ENCODE data around the gene GCAT.

Gene GCAT

DNA sequence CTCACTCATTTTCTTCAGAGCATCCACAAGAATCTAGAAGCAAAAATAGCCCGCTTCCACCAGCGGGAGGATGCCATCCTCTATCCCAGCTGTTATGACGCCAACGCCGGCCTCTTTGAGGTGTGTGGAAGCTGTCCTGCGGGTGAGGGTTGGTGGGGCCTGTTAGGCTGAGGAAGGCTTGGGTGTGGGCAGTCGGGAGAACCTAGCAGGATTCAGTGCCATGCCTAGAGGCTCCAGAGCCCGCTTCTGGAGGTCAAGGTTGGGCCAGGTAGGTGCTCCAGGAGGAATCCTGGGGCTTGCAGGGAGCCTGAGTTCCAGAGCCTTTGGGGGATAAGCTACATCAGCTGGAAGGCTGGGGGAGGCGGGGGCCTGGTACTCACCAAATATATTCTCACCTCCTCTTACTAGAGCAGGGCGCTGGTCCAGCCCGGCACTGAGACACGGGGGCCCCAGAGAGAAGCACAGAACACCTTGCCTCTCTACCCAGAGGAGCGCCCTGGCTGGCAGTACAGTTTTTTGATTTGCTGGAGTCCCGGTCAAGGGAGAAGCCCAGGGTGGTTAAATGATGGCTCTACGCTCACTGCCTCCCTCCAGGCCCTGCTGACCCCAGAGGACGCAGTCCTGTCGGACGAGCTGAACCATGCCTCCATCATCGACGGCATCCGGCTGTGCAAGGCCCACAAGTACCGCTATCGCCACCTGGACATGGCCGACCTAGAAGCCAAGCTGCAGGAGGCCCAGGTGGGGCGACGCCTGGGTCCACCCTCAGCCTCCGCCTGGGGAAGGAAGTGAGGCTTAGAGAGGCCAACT lies 5.3 kb downstream of the GCAT start:
- no peak for DNase-seq

DNA sequence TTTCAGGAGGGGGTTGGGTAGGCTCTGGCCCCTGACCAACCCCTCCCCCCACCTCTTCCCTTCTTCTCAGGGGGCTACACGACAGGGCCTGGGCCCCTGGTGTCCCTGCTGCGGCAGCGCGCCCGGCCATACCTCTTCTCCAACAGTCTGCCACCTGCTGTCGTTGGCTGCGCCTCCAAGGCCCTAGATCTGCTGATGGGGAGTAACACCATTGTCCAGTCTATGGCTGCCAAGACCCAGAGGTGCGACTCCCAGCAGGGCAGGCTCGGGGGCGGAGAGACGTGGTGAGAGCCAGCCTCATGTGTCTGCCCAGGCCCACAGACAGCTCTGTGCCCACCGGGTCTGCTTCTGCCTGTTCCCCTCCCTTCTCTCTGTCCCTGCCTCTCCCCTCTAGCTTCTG lies 7.9 kb downstream of the GCAT start:
- no peak for DNase-seq

DNA sequence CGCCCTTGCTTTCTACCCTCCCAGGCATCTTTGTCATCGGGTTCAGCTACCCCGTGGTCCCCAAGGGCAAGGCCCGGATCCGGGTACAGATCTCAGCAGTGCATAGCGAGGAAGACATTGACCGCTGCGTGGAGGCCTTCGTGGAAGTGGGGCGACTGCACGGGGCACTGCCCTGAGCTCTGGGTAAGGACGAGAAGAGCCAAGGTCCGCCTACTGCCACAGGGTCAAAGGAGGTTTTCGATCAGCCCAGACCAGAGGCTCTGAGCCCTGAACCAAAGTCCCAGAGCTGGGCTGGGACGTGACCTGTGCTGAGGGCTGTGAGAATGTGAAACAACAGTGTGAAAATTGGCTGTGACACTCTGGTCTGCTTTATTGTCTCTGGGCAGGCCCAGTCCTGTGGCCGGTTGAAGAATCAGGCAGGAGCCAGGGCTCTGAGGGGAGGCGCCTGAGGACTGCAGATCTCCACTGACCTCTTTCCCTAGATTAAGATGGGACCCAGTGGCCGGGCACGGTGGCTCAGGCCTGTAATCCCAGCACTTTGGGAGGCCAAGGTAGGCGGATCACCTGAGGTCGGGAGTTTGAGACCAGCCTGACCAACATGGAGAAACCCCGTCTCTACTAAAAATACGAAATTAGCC lies 8.9 kb downstream of the GCAT start:
- DNase-seq: no peak

DNA sequence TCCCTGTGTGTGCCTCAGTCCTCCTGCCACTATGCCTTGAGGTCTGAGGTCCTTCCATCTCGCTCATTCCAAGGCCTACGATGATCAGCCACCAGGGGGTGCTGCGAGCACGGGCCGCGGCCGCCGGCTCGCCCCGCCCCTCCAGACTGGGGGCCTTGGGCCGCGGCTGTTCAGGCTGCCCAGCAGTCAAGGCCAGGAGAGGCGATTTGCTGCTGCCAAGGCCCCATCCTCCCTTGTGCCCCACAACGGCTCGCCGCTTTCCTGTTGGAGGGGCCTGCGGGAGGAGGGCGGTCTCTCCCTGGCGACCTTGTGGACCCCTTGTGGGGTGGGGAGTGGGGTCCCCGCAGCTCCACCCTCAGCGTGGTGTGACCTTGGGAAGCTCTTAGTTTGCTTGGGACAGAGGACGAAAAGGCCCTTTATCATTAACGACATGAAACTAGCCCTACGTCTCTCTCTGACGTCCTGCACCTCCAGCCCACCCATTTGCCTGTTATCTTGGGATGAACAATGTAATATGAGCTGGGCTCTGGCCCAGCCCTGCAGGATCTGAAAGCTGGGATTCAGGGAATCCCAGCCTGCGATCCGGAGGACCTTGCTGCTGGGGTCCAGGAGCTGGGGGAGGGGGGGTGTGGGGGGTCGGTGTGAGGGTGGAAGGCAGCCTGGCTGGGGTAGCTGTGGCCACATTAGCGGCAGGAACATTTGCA lies 10.1 kb downstream of the GCAT start:
- peak; percentile 93 for DNase-seq

- DNase-seq: peak; percentile 80
Measured at GRCh38 chr22:37818409-37819104, 10.8 kb downstream of the GCAT start.

GRCh38 chr22:37819105-37819433 lies 11.3 kb downstream of the GCAT start:
- no peak for DNase-seq

DNA sequence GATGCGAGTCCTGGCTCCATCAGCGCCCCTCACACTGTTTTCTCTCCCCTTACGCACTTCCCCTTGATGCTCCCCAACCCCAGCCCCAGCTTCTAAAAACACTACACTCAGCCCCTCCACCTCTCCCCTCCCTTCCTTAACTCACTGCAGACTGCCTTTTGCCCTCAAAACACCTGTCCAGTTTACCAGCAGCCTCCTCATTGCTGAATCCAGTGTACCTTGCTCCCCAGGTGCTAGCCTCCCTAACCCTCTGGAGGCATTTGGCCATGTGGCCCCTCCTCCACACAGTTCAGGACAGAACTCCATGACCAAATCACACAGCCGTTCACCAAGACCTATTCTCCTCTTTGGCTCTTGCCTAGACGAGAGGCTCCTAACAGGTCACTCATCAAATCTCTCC lies 12.6 kb downstream of the GCAT start:
- DNase-seq: no peak

DNA sequence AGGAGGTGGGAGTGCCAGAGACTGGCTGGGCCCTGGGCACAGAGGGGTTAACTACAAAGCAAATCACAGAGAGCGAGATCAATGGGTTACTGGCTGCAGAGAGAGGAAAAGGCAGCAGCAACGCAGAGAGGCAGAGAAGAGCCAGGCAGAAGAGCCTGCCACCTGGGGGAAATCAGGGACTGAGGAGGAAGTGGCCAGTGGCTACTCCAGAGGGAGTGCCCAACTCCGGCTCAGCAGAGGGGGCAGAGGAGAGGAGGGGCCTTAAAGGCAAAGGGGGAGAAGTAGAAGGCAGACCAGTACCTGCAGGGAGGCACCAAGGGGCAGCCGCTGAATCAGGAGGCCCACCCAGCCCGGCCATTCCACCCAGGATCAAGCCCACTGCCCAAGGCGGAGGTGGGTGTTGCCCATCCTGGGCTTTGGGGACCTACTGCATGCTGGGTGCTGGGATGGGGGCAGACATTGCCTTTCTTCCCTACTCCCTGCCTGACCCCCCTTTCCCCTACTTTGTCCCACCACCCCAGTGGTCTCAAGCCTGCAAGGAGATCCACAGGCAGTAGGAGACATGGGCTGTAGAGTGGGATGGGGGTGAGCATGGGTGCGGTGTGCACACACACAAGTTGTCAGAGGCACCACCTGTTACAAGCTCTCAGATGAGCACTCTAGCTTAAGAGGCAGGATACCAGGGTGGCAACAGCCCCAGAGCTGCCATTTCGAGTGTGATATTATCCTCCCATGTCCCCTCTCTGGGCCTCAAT lies 14.5 kb downstream of the GCAT start:
- no peak for DNase-seq

GRCh38 chr22:37823134-37823985 lies 15.6 kb downstream of the GCAT start, which contains the start of gene GALR3:
GALR3 (plus strand) TSS chr22:37823382; CDS start chr22:37823407, 25 bp downstream.
- DNase-seq: no peak

GRCh38 chr22:37824674-37825641 lies 17.2 kb downstream of the GCAT start:
- DNase-seq: peak; percentile 39

GRCh38 chr22:37827056-37827455 lies 19.3 kb downstream of the GCAT start:
- DNase-seq: peak; percentile 35

DNA sequence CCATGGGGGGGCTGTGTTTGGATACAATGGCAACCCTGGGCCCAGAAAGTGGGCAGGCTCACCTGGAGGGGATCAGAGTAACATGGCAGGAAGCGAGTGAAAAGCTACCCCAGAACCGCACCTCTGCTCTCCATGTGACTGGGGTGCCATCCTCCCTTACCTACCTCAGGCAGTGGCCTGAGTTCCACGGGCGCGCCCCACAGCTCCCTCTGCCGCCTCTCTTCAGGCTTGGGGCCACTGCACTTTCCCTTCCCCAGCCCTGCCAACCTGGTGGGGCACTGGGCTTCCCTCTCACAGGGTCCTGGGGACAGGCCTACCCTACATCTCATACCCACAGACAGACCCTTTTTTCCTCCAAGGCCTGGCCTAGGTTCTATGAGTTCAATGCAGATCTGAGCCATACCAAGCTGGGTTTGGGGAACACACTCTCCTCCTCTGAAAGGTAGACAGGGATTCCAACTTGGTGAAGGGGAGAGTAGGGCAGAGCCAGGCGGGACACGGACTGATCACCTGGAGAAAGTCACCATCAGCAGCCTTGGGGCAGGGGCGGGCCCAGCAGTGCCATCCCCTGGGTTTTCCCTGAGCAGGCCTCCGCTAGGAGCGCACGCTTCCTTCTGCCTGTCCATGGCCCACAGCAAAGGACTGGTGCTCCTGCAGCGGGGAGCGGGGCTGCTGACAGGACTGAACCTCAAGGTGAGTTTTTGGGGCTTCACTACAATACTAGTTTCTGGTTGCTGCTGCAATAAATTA lies 22.5 kb downstream of the GCAT start:
- no peak for DNase-seq

- DNase-seq: no peak
Measured at GRCh38 chr22:37831472-37831871, 23.7 kb downstream of the GCAT start.

DNA sequence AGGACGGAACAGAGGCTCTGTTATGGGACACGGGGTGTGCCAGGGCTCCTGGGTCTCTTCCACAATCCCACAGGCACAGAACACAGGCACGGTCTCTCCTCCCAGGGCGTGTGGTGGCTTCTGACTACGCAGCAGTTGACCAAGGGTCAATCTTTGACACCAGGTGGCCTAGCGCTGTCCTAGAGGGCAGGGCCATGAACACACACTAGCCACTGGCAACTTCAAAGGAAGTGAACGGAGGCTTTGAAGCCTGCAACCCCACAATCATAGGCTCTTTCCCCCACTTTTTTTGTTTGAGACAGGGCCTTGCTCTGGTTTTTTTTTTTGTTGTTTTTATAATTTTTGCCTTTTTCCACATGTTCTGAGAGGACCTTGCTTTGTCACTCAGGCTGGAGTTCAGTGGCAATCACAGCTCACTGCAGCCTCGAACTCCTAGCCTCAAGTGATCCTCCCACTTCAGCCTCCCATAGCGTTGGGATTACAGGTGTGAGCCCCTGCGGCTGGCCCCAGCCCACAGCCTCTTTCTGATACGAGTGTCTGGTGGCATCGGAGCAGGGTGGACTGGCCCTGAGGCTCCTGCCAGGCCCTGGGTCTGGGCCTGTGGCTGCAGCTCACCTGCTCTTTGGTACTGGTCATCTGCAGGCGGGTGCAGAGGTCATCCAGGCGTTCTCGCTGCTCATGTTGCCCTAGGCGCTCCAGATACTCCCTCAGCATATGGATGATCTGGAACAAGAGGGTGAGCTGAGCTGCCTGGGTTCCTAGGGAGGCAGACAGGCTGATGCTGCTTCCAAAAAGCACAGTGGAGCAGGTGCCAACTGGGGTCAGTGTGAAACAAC lies 24.5 kb downstream of the GCAT start:
- DNase-seq: no peak

DNA sequence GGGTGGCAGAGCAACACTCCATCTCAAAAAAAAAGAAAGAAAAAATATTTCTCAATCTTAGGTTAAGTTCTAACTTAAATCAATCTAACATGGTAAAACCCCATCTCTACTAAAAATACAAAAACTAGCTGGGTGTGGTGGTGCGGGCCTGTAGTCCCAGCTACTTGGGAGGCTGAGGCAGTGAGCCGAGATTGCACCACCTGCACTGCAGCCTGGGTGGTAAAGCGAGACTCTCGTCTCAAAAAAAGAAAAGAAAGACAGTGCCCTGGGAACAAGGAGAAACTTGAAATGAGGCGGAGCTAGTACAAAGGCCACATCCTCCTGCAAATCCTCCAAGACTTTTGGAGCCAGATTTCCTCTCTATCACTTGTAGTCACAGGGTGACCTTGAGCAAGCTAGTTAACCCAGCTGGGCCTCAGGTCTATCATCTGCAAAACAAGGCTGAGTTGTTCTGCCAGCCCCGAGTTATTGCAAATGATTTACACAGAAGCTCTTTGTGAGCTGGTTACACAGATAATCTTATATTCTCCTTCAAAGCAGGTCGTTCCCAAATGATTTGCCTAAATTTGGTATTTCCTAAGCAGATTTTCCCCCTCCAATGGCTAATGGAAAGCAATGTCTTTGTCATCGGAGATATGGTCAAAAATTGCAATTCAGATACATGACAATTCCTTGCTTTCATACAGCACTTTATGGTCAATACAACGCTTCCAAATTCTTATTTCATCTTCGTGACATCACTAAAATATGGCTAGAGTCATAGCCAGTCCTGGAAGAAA lies 34.5 kb downstream of the GCAT start:
- no peak for DNase-seq

DNA sequence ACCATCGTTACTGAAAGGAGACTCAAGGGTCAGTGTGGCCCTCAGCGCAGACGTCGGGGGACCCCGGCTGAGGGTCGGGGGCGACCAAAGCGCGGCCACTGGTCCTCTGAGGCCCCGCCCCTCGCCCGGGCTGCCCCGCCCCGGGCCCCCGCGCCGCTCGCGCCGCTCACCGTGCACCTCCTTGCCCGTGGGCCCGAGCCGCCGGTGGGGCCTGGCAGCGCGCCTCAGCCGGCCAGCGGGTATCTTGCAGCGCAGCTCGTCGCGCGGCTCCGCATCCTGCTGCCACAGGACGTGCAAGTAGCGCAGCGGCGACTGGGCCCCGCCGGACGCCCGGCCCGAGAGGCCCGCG lies 36.0 kb downstream of the GCAT start:
- no peak for DNase-seq

- peak; percentile 29 for DNase-seq
Measured at GRCh38 chr22:37844904-37845329, 37.2 kb downstream of the GCAT start.

DNA sequence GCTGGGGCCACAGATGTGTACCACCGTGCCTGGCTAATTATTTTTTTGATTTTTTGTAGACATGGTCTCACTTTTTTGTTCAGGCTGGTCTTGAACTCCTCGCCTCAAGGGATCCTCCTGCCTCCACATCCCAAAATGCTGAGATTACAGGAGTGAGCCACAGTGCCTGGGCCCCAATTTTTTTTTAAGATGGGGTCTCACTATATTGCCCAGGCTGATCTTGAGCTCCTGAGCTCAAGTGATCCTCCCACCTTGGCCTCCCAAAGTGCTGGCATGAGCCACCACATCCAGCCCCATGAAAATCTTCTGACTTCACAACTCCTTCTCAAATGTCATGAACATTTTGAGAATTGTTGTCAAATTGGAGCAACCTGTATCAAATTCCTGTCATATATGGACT lies 38.7 kb downstream of the GCAT start:
- no peak for DNase-seq

All from eye (tissue), 1 donor.